ENCODE data around the gene PCLAF. TPM values are rescaled to one million over a fixed set of nuclear protein-coding genes. Genes with fewer than 3 reads are reported as not detected.
"Not testable (repeated sequence)": the region's sequence is repeated elsewhere in the genome, so short reads cannot be mapped to it uniquely, and the experiment has no call there.

Gene PCLAF
- polyA plus RNA-seq, 3 donors: not detected

DNA sequence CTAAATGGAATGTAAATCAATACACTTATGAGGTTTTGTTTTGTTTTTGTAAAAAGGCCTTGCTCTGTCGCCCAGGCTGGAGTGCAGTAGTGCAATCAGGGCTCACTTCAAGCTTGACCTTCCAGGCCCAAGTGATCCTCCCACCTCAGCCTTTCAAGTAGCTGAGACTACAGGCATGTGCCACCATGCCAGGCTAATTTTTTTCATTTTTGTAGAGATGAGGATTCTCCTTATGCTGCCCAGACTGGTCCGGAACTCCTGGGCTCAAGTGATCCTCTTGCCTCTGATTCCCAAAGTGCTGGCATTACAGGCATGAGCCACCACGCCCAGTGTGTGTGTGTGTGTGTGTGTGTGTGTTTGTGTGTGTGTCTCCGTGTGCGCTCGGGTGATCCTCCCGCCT is 5.0 kb upstream of the PCLAF start:
- TF ChIP-seq, protein P1, sequence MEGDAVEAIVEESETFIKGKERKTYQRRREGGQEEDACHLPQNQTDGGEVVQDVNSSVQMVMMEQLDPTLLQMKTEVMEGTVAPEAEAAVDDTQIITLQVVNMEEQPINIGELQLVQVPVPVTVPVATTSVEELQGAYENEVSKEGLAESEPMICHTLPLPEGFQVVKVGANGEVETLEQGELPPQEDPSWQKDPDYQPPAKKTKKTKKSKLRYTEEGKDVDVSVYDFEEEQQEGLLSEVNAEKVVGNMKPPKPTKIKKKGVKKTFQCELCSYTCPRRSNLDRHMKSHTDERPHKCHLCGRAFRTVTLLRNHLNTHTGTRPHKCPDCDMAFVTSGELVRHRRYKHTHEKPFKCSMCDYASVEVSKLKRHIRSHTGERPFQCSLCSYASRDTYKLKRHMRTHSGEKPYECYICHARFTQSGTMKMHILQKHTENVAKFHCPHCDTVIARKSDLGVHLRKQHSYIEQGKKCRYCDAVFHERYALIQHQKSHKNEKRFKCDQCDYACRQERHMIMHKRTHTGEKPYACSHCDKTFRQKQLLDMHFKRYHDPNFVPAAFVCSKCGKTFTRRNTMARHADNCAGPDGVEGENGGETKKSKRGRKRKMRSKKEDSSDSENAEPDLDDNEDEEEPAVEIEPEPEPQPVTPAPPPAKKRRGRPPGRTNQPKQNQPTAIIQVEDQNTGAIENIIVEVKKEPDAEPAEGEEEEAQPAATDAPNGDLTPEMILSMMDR (IDR thresholded peaks at IDR 0.05): no peak
- H3K36me3 Mint-ChIP-seq: peaks cover 0 to 11% of the 10 kb centered on the region in 2 donors
- intact Hi-C loops (cut with micrococcal nuclease): loop anchor here in 1 of 2 donors (5.0 kb wide), 1 partner anchor 224 kb away; the partner anchor contains the start of gene PPIB
- 100% methylated on average over 2 of the region's 7 CpGs for WGBS (ENCODE audit: insufficient coverage)
- Histone ChIP-seq H4K20me1 (ENCODE audit: insufficient read depth, low read length) (peaks cover under 1% of the 10 kb centered on the region), H3K9ac (ENCODE audit: insufficient read depth, low read length, poor library complexity, severe bottlenecking) (no peak overlapping the region), H3K4me1 (ENCODE audit: control insufficient read depth in 1 of 2, insufficient read depth in 2 of 2, low read length in 2 of 2) (peaks cover 17 to 26% of the 10 kb centered on the region in 2 donors), H3K4me3 (replicated peaks in 1 of 3; ENCODE audit: low read depth in 2 of 3, low read length in 3 of 3) (no peak overlapping the region), H3K79me2 (ENCODE audit: insufficient read depth, low read length) (peaks cover 35% of the 10 kb centered on the region), H3K4me2 (replicated peaks; ENCODE audit: extremely low read depth, low read length, poor library complexity, severe bottlenecking) (no peak overlapping the region), H3K9me3 (replicated peaks in 1 of 2; ENCODE audit: control insufficient read depth in 1 of 2, insufficient read depth in 1 of 2, low read length in 2 of 2) (no peaks in the 10 kb centered on the region), H3K27me3 (ENCODE audit: control insufficient read depth in 2 of 2, insufficient read depth in 2 of 2, low read length in 2 of 2) (no peaks in the 10 kb centered on the region), H3K27ac (ENCODE audit: low read depth in 1 of 2, low read length in 2 of 2) (no peak overlapping the region), H3K36me3 (replicated peaks in 1 of 2; ENCODE audit: control insufficient read depth in 1 of 2, insufficient read depth in 2 of 2, low read length in 2 of 2) (peaks cover 0 to under 1% of the 10 kb centered on the region in 2 donors), H2AFZ (ENCODE audit: insufficient read depth, low read depth, low read length, poor library complexity, severe bottlenecking) (peak overlapping the region; percentile 35)
- DNase-seq: no peak
- H3K4me3 Mint-ChIP-seq: no peak overlapping the region
- no peaks in the 10 kb centered on the region for H3K27me3 Mint-ChIP-seq (ENCODE audit: low read depth in 3 of 3)
- H3K9me3 Mint-ChIP-seq: peaks cover 0 to 2% (median 0%) of the 10 kb centered on the region in 7 donors
- peaks cover 20% of the 10 kb centered on the region for H3K4me1 Mint-ChIP-seq
- H3K27ac Mint-ChIP-seq: peak overlapping the region in 1 of 7 donors; percentile 13

DNA sequence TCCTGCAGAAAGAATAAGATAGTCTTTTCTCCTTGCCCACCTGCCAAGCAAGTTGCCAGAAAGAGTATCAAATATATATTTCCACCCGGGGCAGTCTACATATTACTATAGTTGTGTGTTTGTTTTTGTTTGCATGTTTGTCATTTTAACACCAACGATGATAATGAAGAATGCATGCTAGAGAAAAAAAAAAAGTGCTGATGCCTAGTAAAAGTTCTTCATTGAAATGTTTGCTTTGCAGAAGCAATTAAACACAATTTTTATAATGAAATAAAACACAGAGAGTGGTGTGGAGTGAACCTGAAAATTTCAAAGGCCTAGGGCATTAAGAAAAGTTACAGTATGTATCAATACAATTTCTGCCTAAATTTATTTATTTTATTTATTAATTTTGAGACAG is 2.5 kb upstream of the PCLAF start:
- Mint-ChIP-seq H3K27me3 (ENCODE audit: low read depth in 3 of 3) (no peaks in the 10 kb centered on the region), H3K4me3 (no peak overlapping the region), H3K36me3 (no peaks in the 10 kb centered on the region), H3K27ac (no peak overlapping the region), H3K4me1 (peaks cover 26% of the 10 kb centered on the region), H3K9me3 (peaks cover 0 to 2% (median 0%) of the 10 kb centered on the region in 7 donors)
- Histone ChIP-seq H3K9ac (ENCODE audit: insufficient read depth, low read length, poor library complexity, severe bottlenecking) (no peak overlapping the region), H3K9me3 (replicated peaks in 1 of 2; ENCODE audit: control insufficient read depth in 1 of 2, insufficient read depth in 1 of 2, low read length in 2 of 2) (no peaks in the 10 kb centered on the region), H3K79me2 (ENCODE audit: insufficient read depth, low read length) (peaks cover 36% of the 10 kb centered on the region), H3K27me3 (ENCODE audit: control insufficient read depth in 2 of 2, insufficient read depth in 2 of 2, low read length in 2 of 2) (no peaks in the 10 kb centered on the region), H3K27ac (ENCODE audit: low read depth in 1 of 2, low read length in 2 of 2) (no peak overlapping the region), H3K4me1 (ENCODE audit: control insufficient read depth in 1 of 2, insufficient read depth in 2 of 2, low read length in 2 of 2) (peaks cover 18 to 33% of the 10 kb centered on the region in 2 donors), H2AFZ (ENCODE audit: insufficient read depth, low read depth, low read length, poor library complexity, severe bottlenecking) (no peak overlapping the region), H3K4me3 (replicated peaks in 1 of 3; ENCODE audit: low read depth in 2 of 3, low read length in 3 of 3) (no peak overlapping the region), H4K20me1 (ENCODE audit: insufficient read depth, low read length) (no peaks in the 10 kb centered on the region), H3K4me2 (replicated peaks; ENCODE audit: extremely low read depth, low read length, poor library complexity, severe bottlenecking) (no peak overlapping the region), H3K36me3 (replicated peaks in 1 of 2; ENCODE audit: control insufficient read depth in 1 of 2, insufficient read depth in 2 of 2, low read length in 2 of 2) (no peaks in the 10 kb centered on the region)
- WGBS (ENCODE audit: insufficient coverage): no CpG with 5 or more reads among the region's 2 CpGs
- intact Hi-C loops (cut with micrococcal nuclease): loop anchor here in 1 of 2 donors (5.0 kb wide), 1 partner anchor 781 kb away; no protein-coding TSS in a partner anchor
- no peak for DNase-seq
- TF ChIP-seq, protein P1 (IDR thresholded peaks at IDR 0.05): no peak

DNA sequence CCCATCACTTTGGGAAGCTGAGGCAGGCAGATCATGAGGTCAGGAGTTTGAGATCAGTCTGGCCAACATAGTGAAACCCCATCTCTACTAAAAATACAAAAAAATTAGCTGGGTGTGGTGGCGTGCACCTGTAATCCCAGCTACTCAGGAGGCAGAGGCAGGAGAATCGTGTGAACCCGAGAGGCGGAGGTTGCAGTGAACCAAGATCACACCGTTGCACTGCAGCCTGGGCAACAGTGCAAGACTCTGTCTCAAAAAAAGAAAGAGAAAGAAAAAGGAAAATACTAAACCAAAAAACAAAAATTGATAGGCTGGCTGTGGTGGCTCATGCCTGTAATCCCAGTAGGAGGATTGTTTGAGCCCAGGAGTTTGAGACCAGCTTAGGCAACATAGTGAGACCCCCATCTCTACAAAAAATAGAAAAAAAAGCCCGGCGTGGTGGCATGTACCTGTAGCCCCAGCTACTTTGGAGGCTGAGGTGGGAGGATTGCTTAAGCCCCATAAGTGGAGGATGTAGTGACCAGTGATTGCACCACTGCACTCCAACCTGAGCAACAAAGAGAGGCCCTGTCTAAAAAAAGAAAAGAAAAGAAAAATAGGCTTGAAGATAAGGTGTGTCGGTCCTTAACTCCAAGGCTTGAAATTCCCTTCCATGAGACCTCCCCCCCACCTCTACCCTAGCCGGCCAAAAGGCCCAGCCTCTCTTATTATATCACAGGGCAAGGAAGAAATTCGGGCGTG is 941 bp downstream of the PCLAF start:
- not testable (repeated sequence) for H3K9me3 ChIP-seq (replicated peaks in 1 of 2; ENCODE audit: control insufficient read depth in 1 of 2, insufficient read depth in 1 of 2, low read length in 2 of 2); H3K27me3 Mint-ChIP-seq (ENCODE audit: low read depth in 3 of 3); H3K36me3 Mint-ChIP-seq; DNase-seq; H3K27me3 ChIP-seq (ENCODE audit: control insufficient read depth in 2 of 2, insufficient read depth in 2 of 2, low read length in 2 of 2); H4K20me1 ChIP-seq (ENCODE audit: insufficient read depth, low read length); H3K36me3 ChIP-seq (replicated peaks in 1 of 2; ENCODE audit: control insufficient read depth in 1 of 2, insufficient read depth in 2 of 2, low read length in 2 of 2); H3K9me3 Mint-ChIP-seq
- WGBS (ENCODE audit: insufficient coverage): 10% methylated on average over 2 of the region's 11 CpGs
- H3K79me2 ChIP-seq (ENCODE audit: insufficient read depth, low read length): peaks cover 41% of the 10 kb centered on the region
- Mint-ChIP-seq H3K27ac (peak overlapping the region in 3 of 7 donors; percentile 41 to 70 (median 43)), H3K4me3 (peak overlapping the region; percentile 89 to 93), H3K4me1 (peaks cover 21% of the 10 kb centered on the region)
- intact Hi-C loops (cut with micrococcal nuclease): loop anchor here in 1 of 2 donors (5.0 kb wide), 1 partner anchor 778 kb away; no protein-coding TSS in a partner anchor
- H3K27ac ChIP-seq (ENCODE audit: low read depth in 1 of 2, low read length in 2 of 2): peak overlapping the region in 1 of 2 donors; percentile 23
- H3K4me1 ChIP-seq (ENCODE audit: control insufficient read depth in 1 of 2, insufficient read depth in 2 of 2, low read length in 2 of 2): peaks cover 7 to 20% of the 10 kb centered on the region in 2 donors
- H3K4me3 ChIP-seq (replicated peaks in 1 of 3; ENCODE audit: low read depth in 2 of 3, low read length in 3 of 3): peak overlapping the region; percentile 65 to 84 (median 84)
- H2AFZ ChIP-seq (ENCODE audit: insufficient read depth, low read depth, low read length, poor library complexity, severe bottlenecking): peak overlapping the region; percentile 92
- H3K4me2 ChIP-seq (replicated peaks; ENCODE audit: extremely low read depth, low read length, poor library complexity, severe bottlenecking): peak overlapping the region; percentile 91
- H3K9ac ChIP-seq (ENCODE audit: insufficient read depth, low read length, poor library complexity, severe bottlenecking): peak overlapping the region; percentile 34

Measured in CD14-positive monocyte (primary cell).